Measurements from ENCODE around the gene DDOST.

The DDOST gene

GRCh38 chr1:20652300-20652699 is 8.9 kb downstream of the DDOST start:
- no peak for DNase-seq
- Histone ChIP-seq H3K36me3 (peaks cover 73 to 96% (median 96%) of the 10 kb centered on the region in 3 donors), H3K4me1 (peaks cover 0 to 4% (median 0%) of the 10 kb centered on the region in 4 donors), H3K4me3 (no peak overlapping the region), H3K27me3 (no peaks in the 10 kb centered on the region), H3K27ac (no peak overlapping the region), H3K9me3 (no peaks in the 10 kb centered on the region)
- intact Hi-C loops (cut with DNase I; ENCODE audit: low total_unique reads), result no loop called here
- no peak for TF ChIP-seq CTCF (IDR thresholded peaks at IDR 0.05)

- no peak for DNase-seq
- Histone ChIP-seq H3K36me3 (peaks cover 80 to 96% (median 85%) of the 10 kb centered on the region in 3 donors), H3K4me1 (no peaks in the 10 kb centered on the region), H3K27ac (no peak overlapping the region), H3K9me3 (no peaks in the 10 kb centered on the region), H3K4me3 (no peak overlapping the region), H3K27me3 (no peaks in the 10 kb centered on the region)
- intact Hi-C loops (cut with DNase I; ENCODE audit: low total_unique reads), result loop anchor here (1.0 kb wide), 1 partner anchor 45 kb away; no protein-coding TSS in a partner anchor
- TF ChIP-seq CTCF (IDR thresholded peaks at IDR 0.05), result no peak
Measured at GRCh38 chr1:20648946-20649345, 12.2 kb downstream of the DDOST start.

GRCh38 chr1:20648438-20648837 is 12.7 kb downstream of the DDOST start:
- H3K36me3 ChIP-seq, result peaks cover 80 to 96% (median 85%) of the 10 kb centered on the region in 3 donors
- no peaks in the 10 kb centered on the region for H3K9me3 ChIP-seq
- no peak for DNase-seq
- no peaks in the 10 kb centered on the region for H3K4me1 ChIP-seq
- H3K27ac ChIP-seq, result no peak overlapping the region
- no peak overlapping the region for H3K4me3 ChIP-seq
- TF ChIP-seq CTCF (IDR thresholded peaks at IDR 0.05), result no peak
- intact Hi-C loops (cut with DNase I; ENCODE audit: low total_unique reads), result loop anchor here (1.0 kb wide), 1 partner anchor 44 kb away; no protein-coding TSS in a partner anchor
- H3K27me3 ChIP-seq, result no peaks in the 10 kb centered on the region

GRCh38 chr1:20645414-20645813 is 15.8 kb downstream of the DDOST start:
- Histone ChIP-seq H3K27ac (no peak overlapping the region), H3K36me3 (peaks cover 75 to 98% (median 87%) of the 10 kb centered on the region in 3 donors), H3K27me3 (no peaks in the 10 kb centered on the region), H3K4me3 (no peak overlapping the region), H3K4me1 (no peaks in the 10 kb centered on the region), H3K9me3 (no peaks in the 10 kb centered on the region)
- intact Hi-C loops (cut with DNase I; ENCODE audit: low total_unique reads), result no loop called here
- no peak for TF ChIP-seq CTCF (IDR thresholded peaks at IDR 0.05)
- no peak for DNase-seq

GRCh38 chr1:20644416-20644815 is 16.8 kb downstream of the DDOST start:
- no peak for TF ChIP-seq CTCF (IDR thresholded peaks at IDR 0.05)
- peaks cover 73 to 98% (median 85%) of the 10 kb centered on the region in 3 donors for H3K36me3 ChIP-seq
- H3K4me1 ChIP-seq, result no peaks in the 10 kb centered on the region
- H3K27me3 ChIP-seq, result no peaks in the 10 kb centered on the region
- no peaks in the 10 kb centered on the region for H3K9me3 ChIP-seq
- no peak overlapping the region for H3K4me3 ChIP-seq
- H3K27ac ChIP-seq, result no peak overlapping the region
- intact Hi-C loops (cut with DNase I; ENCODE audit: low total_unique reads), result no loop called here
- no peak for DNase-seq

- no peak for TF ChIP-seq CTCF (IDR thresholded peaks at IDR 0.05)
- H3K27ac ChIP-seq, result no peak overlapping the region
- no peaks in the 10 kb centered on the region for H3K4me1 ChIP-seq
- no peak for DNase-seq
- intact Hi-C loops (cut with DNase I; ENCODE audit: low total_unique reads), result no loop called here
- no peaks in the 10 kb centered on the region for H3K9me3 ChIP-seq
- no peak overlapping the region for H3K4me3 ChIP-seq
- H3K36me3 ChIP-seq, result peaks cover 74 to 98% (median 85%) of the 10 kb centered on the region in 3 donors
- no peaks in the 10 kb centered on the region for H3K27me3 ChIP-seq
Measured at GRCh38 chr1:20643080-20643479, 18.1 kb downstream of the DDOST start.
